GM18517 (cell line): ENCODE data around the gene RCC2.
A peak's percentile ranks its signal among the peaks of the same experiment; 100 is the strongest.
"Not testable (repeated sequence)": the region's sequence is repeated elsewhere in the genome, so short reads cannot be mapped to it uniquely, and the experiment has no call there.

ENCODE experiments used
- ATAC-seq: cut with Tn5 transposase; IDR thresholded peaks from one replicate; pipeline ENCODE4 v1.9.1; 2021; ENCODE audit warnings: mild to moderate bottlenecking, moderate library complexity; ENCODE audit not compliant: unreplicated experiment

The RCC2 gene

GRCh38 chr1:17439250-17440073 lies at the start of gene RCC2:
RCC2 (minus strand) TSS chr1:17439677; CDS start chr1:17438514, 1,163 bp downstream.
- ATAC-seq: peak; percentile 46

GRCh38 chr1:17486242-17486641 lies 46.8 kb upstream of the RCC2 start:
- ATAC-seq: no peak

- ATAC-seq: no peak
These were observed 45.8 kb upstream of the RCC2 start for GRCh38 chr1:17485281-17485680.

GRCh38 chr1:17481981-17482380 lies 42.5 kb upstream of the RCC2 start:
- not testable (repeated sequence) for ATAC-seq

GRCh38 chr1:17480846-17481245 lies 41.4 kb upstream of the RCC2 start:
- no peak for ATAC-seq

- ATAC-seq: no peak
These were observed 36.3 kb upstream of the RCC2 start for GRCh38 chr1:17475752-17476151.

GRCh38 chr1:17474836-17475555 lies 35.5 kb upstream of the RCC2 start:
- not testable (repeated sequence) for ATAC-seq

- no peak for ATAC-seq
These were observed 33.3 kb upstream of the RCC2 start for GRCh38 chr1:17472814-17473213.

- no peak for ATAC-seq
These were observed 31.9 kb upstream of the RCC2 start for GRCh38 chr1:17471393-17471792.

GRCh38 chr1:17470021-17470799 lies 30.7 kb upstream of the RCC2 start:
- ATAC-seq: no peak

GRCh38 chr1:17468357-17469265 lies 29.1 kb upstream of the RCC2 start:
- ATAC-seq: not testable (repeated sequence)

- ATAC-seq: no peak
These were observed 26.9 kb upstream of the RCC2 start for GRCh38 chr1:17466359-17466758.

GRCh38 chr1:17465228-17465627 lies 25.8 kb upstream of the RCC2 start:
- no peak for ATAC-seq

GRCh38 chr1:17463991-17464390 lies 24.5 kb upstream of the RCC2 start:
- ATAC-seq: no peak

- ATAC-seq: no peak
These were observed 23.2 kb upstream of the RCC2 start for GRCh38 chr1:17462669-17463068.

- ATAC-seq: no peak
These were observed 20.7 kb upstream of the RCC2 start for GRCh38 chr1:17460219-17460618.

GRCh38 chr1:17458794-17459193 lies 19.3 kb upstream of the RCC2 start:
- no peak for ATAC-seq

GRCh38 chr1:17452686-17453085 lies 13.2 kb upstream of the RCC2 start:
- ATAC-seq: no peak

GRCh38 chr1:17452203-17452602 lies 12.7 kb upstream of the RCC2 start:
- ATAC-seq: not testable (repeated sequence)

- no peak for ATAC-seq
These were observed 12.3 kb upstream of the RCC2 start for GRCh38 chr1:17451731-17452130.
